Measurements from ENCODE around the gene UBE2K.

UBE2K gene

DNA sequence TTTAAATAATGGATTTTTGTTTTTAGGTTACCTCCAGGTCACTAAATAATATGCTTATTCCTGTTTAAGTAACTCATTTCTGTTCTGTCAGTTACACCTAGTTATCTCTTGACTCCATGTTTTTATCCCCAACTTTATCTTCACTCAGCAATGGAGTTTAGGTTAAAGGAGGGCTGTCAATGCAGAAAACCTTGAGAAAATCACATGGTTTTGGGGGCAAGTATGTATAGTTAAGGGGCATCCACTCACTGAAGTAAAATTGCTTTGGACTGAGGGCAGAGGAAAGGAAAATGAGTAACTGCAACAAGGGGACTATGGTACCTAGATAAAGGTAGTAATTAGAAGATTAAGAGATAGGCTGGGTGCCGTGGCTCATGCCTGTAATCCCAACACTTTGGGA, 87.1 kb downstream of the UBE2K start:
- no peak for DNase-seq
- Histone ChIP-seq H3K79me1 (replicated peaks; ENCODE audit: low read length, poor library complexity, severe bottlenecking) (no peaks in the 10 kb centered on the region), H2BK120ac (ENCODE audit: low read depth, low read length) (no peak overlapping the region), H2AK5ac (ENCODE audit: low read length, severe bottlenecking) (no peak overlapping the region), H3K9me3 (ENCODE audit: control insufficient read depth, low read length) (no peaks in the 10 kb centered on the region), H3K18ac (ENCODE audit: low read depth in 1 of 2, low read length in 2 of 2) (no peak overlapping the region), H2AFZ (ENCODE audit: low read depth, low read length) (no peak overlapping the region), H3K4me1 (ENCODE audit: control insufficient read depth, insufficient read depth, low read depth, low read length) (no peaks in the 10 kb centered on the region), H3K36me3 (ENCODE audit: control insufficient read depth in 1 of 2, insufficient read depth in 2 of 2, low read depth in 1 of 2, low read length in 2 of 2) (peaks cover 0 to 34% of the 10 kb centered on the region in 2 experiments), H2BK12ac (ENCODE audit: low read length in 2 of 2) (no peak overlapping the region), H2BK5ac (ENCODE audit: low read depth, low read length, poor library complexity, severe bottlenecking) (no peak overlapping the region), H3K9ac (ENCODE audit: low read length) (no peak overlapping the region), H3K27ac (ENCODE audit: low read length, poor library complexity, severe bottlenecking) (no peak overlapping the region), H3K27me3 (ENCODE audit: control insufficient read depth in 1 of 2, insufficient read depth in 1 of 2, low read length in 2 of 2) (no peaks in the 10 kb centered on the region), H3K4me2 (ENCODE audit: low read length, poor library complexity, severe bottlenecking) (no peak overlapping the region), H3K14ac (ENCODE audit: low read length in 2 of 2) (no peak overlapping the region), H3K4me3 (ENCODE audit: insufficient read depth in 1 of 2, low read depth in 1 of 2, low read length in 2 of 2) (no peak overlapping the region), H3K4ac (ENCODE audit: low read depth in 1 of 2, low read length in 2 of 2) (no peak overlapping the region), H2BK15ac (ENCODE audit: low read depth, poor library complexity, severe bottlenecking) (no peak overlapping the region), H4K8ac (ENCODE audit: low read length) (no peak overlapping the region), H4K91ac (ENCODE audit: low read length) (no peak overlapping the region), H3K23ac (ENCODE audit: low read length in 2 of 2) (no peak overlapping the region)
- WGBS: 92% methylated on average over 1 of the region's 1 CpG

DNA sequence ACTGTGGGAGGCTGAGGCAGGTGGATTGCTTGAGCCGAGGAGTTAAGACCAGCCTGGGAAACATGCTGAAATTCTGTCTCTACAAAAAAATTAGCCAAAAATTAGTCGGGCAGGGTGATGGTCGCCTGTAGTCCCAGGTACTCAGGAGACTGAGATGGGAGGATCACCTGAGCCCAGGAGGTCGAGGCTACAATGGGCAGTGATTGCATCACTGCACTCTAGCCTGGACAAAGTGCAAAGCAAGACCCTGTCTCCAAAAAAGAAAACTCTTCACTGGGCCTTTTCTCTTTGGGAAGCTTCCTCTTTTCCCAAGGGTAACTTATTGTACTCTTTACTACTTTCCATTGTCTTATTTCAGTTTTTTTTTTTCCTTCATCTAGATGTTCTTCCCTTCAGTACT, 88.9 kb downstream of the UBE2K start:
- H3K36me3 ChIP-seq (ENCODE audit: control insufficient read depth in 1 of 2, insufficient read depth in 2 of 2, low read depth in 1 of 2, low read length in 2 of 2): peaks cover 0 to 17% of the 10 kb centered on the region in 2 experiments
- no peak for DNase-seq
- no peaks in the 10 kb centered on the region for H3K9me3 ChIP-seq (ENCODE audit: control insufficient read depth, low read length)
- H4K91ac ChIP-seq (ENCODE audit: low read length): no peak overlapping the region
- no peak overlapping the region for H2BK5ac ChIP-seq (ENCODE audit: low read depth, low read length, poor library complexity, severe bottlenecking)
- no peak overlapping the region for H3K27ac ChIP-seq (ENCODE audit: low read length, poor library complexity, severe bottlenecking)
- H4K8ac ChIP-seq (ENCODE audit: low read length): no peak overlapping the region
- no peak overlapping the region for H3K23ac ChIP-seq (ENCODE audit: low read length in 2 of 2)
- no peaks in the 10 kb centered on the region for H3K4me1 ChIP-seq (ENCODE audit: control insufficient read depth, insufficient read depth, low read depth, low read length)
- no peak overlapping the region for H2AFZ ChIP-seq (ENCODE audit: low read depth, low read length)
- no peaks in the 10 kb centered on the region for H3K27me3 ChIP-seq (ENCODE audit: control insufficient read depth in 1 of 2, insufficient read depth in 1 of 2, low read length in 2 of 2)
- no peak overlapping the region for H3K4me3 ChIP-seq (ENCODE audit: insufficient read depth in 1 of 2, low read depth in 1 of 2, low read length in 2 of 2)
- H3K18ac ChIP-seq (ENCODE audit: low read depth in 1 of 2, low read length in 2 of 2): no peak overlapping the region
- H3K4ac ChIP-seq (ENCODE audit: low read depth in 1 of 2, low read length in 2 of 2): no peak overlapping the region
- H2BK15ac ChIP-seq (ENCODE audit: low read depth, poor library complexity, severe bottlenecking): no peak overlapping the region
- no peak overlapping the region for H3K9ac ChIP-seq (ENCODE audit: low read length)
- H3K14ac ChIP-seq (ENCODE audit: low read length in 2 of 2): no peak overlapping the region
- no peaks in the 10 kb centered on the region for H3K79me1 ChIP-seq (replicated peaks; ENCODE audit: low read length, poor library complexity, severe bottlenecking)
- no peak overlapping the region for H2AK5ac ChIP-seq (ENCODE audit: low read length, severe bottlenecking)
- H2BK120ac ChIP-seq (ENCODE audit: low read depth, low read length): no peak overlapping the region
- 86% methylated on average over 4 of the region's 4 CpGs for WGBS
- no peak overlapping the region for H3K4me2 ChIP-seq (ENCODE audit: low read length, poor library complexity, severe bottlenecking)
- no peak overlapping the region for H2BK12ac ChIP-seq (ENCODE audit: low read length in 2 of 2)

DNA sequence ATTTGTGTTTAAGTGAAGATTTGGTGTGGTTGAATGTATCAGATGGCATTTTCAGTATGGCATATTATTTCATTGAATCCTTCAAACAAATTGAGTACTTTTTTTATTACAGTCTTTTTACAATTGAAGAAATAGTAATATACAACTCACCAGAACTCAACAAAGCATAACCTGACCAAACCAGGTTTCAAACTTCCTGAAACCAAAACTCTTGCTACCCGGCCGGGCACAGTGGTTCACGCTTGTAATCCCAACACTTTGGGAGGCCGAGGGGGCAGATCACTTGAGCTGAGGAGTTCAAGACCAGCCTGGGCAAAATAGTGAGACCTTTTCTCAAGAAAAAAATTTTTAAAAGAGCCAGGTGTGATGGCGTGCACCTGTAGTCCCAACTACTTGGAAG, 94.2 kb downstream of the UBE2K start:
- no peaks in the 10 kb centered on the region for H3K36me3 ChIP-seq (ENCODE audit: control insufficient read depth in 1 of 2, insufficient read depth in 2 of 2, low read depth in 1 of 2, low read length in 2 of 2)
- H2AK5ac ChIP-seq (ENCODE audit: low read length, severe bottlenecking): no peak overlapping the region
- no peak overlapping the region for H2BK5ac ChIP-seq (ENCODE audit: low read depth, low read length, poor library complexity, severe bottlenecking)
- no peak overlapping the region for H4K91ac ChIP-seq (ENCODE audit: low read length)
- no peak overlapping the region for H4K8ac ChIP-seq (ENCODE audit: low read length)
- H2BK120ac ChIP-seq (ENCODE audit: low read depth, low read length): no peak overlapping the region
- H2BK12ac ChIP-seq (ENCODE audit: low read length in 2 of 2): no peak overlapping the region
- no peaks in the 10 kb centered on the region for H3K79me1 ChIP-seq (replicated peaks; ENCODE audit: low read length, poor library complexity, severe bottlenecking)
- no peak overlapping the region for H3K18ac ChIP-seq (ENCODE audit: low read depth in 1 of 2, low read length in 2 of 2)
- no peak overlapping the region for H2BK15ac ChIP-seq (ENCODE audit: low read depth, poor library complexity, severe bottlenecking)
- H3K27me3 ChIP-seq (ENCODE audit: control insufficient read depth in 1 of 2, insufficient read depth in 1 of 2, low read length in 2 of 2): no peaks in the 10 kb centered on the region
- H3K4me1 ChIP-seq (ENCODE audit: control insufficient read depth, insufficient read depth, low read depth, low read length): no peaks in the 10 kb centered on the region
- no peak overlapping the region for H3K14ac ChIP-seq (ENCODE audit: low read length in 2 of 2)
- H3K4me3 ChIP-seq (ENCODE audit: insufficient read depth in 1 of 2, low read depth in 1 of 2, low read length in 2 of 2): no peak overlapping the region
- no peak overlapping the region for H3K4me2 ChIP-seq (ENCODE audit: low read length, poor library complexity, severe bottlenecking)
- H3K23ac ChIP-seq (ENCODE audit: low read length in 2 of 2): no peak overlapping the region
- H2AFZ ChIP-seq (ENCODE audit: low read depth, low read length): no peak overlapping the region
- H3K9ac ChIP-seq (ENCODE audit: low read length): no peak overlapping the region
- no peak overlapping the region for H3K27ac ChIP-seq (ENCODE audit: low read length, poor library complexity, severe bottlenecking)
- H3K4ac ChIP-seq (ENCODE audit: low read depth in 1 of 2, low read length in 2 of 2): no peak overlapping the region
- WGBS: 85% methylated on average over 5 of the region's 5 CpGs
- H3K9me3 ChIP-seq (ENCODE audit: control insufficient read depth, low read length): no peaks in the 10 kb centered on the region
- no peak for DNase-seq

DNA sequence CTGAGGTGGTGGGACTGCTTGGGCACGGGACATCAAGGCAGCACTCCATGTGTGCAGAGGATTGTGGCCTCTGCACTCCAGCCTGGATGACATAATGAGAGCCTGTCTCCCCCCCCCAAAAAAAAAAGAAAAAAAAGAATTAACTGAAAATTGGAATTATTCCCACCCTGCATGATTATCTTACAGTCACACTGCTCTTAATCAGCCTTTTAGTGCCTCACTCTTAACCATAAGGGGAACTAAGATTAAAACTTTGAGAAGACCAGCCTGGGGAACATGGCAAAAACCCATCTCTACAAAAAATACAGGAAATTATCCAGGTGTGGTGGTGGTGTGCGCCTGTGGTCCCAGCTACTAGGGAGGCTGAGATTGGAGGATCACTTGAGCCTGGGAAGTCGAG, 94.6 kb downstream of the UBE2K start:
- no peak overlapping the region for H4K8ac ChIP-seq (ENCODE audit: low read length)
- no peak overlapping the region for H4K91ac ChIP-seq (ENCODE audit: low read length)
- no peak overlapping the region for H3K23ac ChIP-seq (ENCODE audit: low read length in 2 of 2)
- no peaks in the 10 kb centered on the region for H3K36me3 ChIP-seq (ENCODE audit: control insufficient read depth in 1 of 2, insufficient read depth in 2 of 2, low read depth in 1 of 2, low read length in 2 of 2)
- no peak overlapping the region for H2AK5ac ChIP-seq (ENCODE audit: low read length, severe bottlenecking)
- no peak overlapping the region for H3K4ac ChIP-seq (ENCODE audit: low read depth in 1 of 2, low read length in 2 of 2)
- no peak overlapping the region for H2BK5ac ChIP-seq (ENCODE audit: low read depth, low read length, poor library complexity, severe bottlenecking)
- H3K27ac ChIP-seq (ENCODE audit: low read length, poor library complexity, severe bottlenecking): no peak overlapping the region
- 100% methylated on average over 1 of the region's 3 CpGs for whole genome bisulfite sequencing
- DNase-seq: no peak
- H3K79me1 ChIP-seq (replicated peaks; ENCODE audit: low read length, poor library complexity, severe bottlenecking): no peaks in the 10 kb centered on the region
- H2BK12ac ChIP-seq (ENCODE audit: low read length in 2 of 2): no peak overlapping the region
- H3K27me3 ChIP-seq (ENCODE audit: control insufficient read depth in 1 of 2, insufficient read depth in 1 of 2, low read length in 2 of 2): no peaks in the 10 kb centered on the region
- H3K4me3 ChIP-seq (ENCODE audit: insufficient read depth in 1 of 2, low read depth in 1 of 2, low read length in 2 of 2): no peak overlapping the region
- no peak overlapping the region for H2AFZ ChIP-seq (ENCODE audit: low read depth, low read length)
- H3K9ac ChIP-seq (ENCODE audit: low read length): no peak overlapping the region
- H3K18ac ChIP-seq (ENCODE audit: low read depth in 1 of 2, low read length in 2 of 2): no peak overlapping the region
- no peak overlapping the region for H3K4me2 ChIP-seq (ENCODE audit: low read length, poor library complexity, severe bottlenecking)
- H3K9me3 ChIP-seq (ENCODE audit: control insufficient read depth, low read length): no peaks in the 10 kb centered on the region
- H3K4me1 ChIP-seq (ENCODE audit: control insufficient read depth, insufficient read depth, low read depth, low read length): no peaks in the 10 kb centered on the region
- H3K14ac ChIP-seq (ENCODE audit: low read length in 2 of 2): no peak overlapping the region
- H2BK15ac ChIP-seq (ENCODE audit: low read depth, poor library complexity, severe bottlenecking): no peak overlapping the region
- H2BK120ac ChIP-seq (ENCODE audit: low read depth, low read length): no peak overlapping the region

Data from mesenchymal stem cell (in vitro differentiated cells and primary cell).